Measurements from ENCODE around the gene CHMP6.

The CHMP6 gene

DNA sequence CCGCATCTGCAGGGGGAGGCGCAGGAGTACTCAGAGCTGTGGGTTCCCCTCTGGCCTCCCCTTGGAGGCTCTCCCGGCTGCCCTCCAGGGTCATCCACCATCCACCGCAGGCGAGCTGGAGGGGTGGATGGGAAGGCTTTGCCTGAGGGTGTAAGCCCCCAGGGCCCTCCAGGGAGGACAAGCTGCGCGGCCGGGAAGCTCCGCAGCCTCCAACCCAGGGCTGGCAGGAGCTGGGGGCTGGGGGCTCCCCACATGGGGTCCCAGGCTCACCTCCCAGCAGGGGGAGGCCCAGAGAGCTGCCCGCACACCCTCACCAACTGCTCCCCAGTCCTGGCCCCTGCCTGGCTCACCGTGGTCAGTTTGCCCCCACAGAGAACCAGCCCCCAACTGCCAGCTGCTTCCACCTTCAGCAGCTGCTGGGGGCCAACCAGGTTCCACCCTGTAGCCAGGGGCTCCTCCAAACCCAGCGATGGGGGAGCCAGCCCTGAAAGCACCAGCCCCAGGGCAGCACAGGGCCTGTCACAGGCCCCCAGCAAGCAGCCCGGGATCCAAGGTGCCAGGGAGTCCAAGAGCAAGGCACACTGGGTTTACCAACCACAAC, 19.8 kb upstream of the CHMP6 start:
- DNase-seq: no peak

DNA sequence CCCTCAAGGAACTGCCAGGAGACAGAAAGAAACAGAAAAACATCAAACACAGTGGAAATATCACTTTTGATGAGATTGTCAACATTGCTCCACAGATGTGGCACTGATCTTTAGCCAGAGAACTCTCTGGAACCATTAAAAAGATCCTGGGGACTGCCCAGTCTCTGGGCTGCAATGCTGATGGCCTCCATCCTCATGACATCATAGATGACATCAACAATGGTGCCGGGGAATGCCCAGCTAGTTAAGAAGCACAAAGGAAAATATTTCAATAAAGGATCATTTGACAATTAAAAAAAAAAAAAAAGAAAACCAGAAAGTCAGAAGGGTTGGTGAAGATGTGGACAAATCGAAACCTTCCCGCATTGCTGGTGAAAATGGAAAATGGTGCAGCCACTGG, 14.9 kb upstream of the CHMP6 start:
- DNase-seq: no peak

DNA sequence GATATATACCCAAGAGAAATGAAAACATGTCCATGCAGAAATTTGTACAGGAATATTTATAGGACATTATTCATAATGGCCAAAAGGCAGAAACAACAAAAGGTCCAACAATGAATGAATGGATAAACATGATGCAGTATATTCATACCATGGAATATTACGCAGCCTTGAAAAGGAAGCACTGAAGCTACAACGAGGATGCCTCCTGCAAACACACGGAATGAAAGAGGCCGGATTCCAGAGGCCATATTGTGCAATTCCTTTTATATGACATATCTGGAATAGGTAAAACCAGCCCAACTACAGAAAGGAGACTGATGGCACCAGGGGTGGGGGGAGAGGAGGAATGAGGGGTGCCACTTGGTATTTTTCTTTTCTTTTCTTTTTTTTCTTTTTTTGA, 14.5 kb upstream of the CHMP6 start:
- no peak for DNase-seq

DNA sequence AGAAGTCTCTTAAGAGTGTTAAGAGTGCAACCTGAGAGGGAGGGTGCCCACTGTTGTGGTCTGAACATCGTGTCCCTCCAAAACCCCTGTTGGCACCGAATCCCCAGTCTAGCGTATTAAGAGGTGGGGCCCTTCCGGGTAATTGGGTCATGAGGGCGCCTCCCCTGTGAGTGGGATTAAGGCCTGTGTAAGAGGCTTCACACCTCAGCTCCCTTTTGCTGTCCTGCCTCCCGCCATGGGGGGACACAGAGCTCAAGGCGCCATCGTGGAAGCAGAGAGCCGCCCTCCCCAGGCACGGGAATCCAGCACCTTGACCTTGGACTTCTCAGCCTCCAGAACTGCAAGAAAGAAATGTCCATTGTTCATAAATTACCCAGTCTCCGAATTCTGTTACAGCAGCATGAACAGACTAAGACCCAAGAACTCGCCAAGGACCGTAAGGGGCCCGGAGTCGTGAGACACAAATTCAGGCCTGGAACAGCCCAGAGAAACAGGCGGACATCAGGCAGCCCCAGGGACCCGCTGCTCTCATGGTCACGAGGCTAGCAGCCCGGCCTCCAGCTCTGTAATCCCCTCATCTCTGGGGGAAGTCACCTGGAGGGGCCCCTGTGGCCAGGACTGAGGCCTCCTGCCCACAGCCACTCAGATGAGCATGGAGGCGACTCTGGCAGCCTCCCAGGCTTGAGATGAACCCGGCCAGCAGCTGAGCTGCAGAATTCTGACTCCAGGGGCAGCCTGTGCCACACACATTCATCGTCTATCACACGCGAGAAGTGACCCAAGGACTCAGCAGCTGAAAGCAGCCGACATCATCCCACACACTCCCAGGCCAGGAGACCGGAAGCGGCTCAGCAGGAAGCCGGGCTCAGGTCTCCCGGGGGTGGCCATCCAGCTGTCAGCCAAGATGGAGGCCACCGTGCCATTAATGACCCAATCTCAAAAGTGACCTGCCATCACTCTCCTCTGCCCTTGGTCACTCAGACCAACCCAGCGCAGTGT, 12.8 kb upstream of the CHMP6 start:
- no peak for DNase-seq

DNA sequence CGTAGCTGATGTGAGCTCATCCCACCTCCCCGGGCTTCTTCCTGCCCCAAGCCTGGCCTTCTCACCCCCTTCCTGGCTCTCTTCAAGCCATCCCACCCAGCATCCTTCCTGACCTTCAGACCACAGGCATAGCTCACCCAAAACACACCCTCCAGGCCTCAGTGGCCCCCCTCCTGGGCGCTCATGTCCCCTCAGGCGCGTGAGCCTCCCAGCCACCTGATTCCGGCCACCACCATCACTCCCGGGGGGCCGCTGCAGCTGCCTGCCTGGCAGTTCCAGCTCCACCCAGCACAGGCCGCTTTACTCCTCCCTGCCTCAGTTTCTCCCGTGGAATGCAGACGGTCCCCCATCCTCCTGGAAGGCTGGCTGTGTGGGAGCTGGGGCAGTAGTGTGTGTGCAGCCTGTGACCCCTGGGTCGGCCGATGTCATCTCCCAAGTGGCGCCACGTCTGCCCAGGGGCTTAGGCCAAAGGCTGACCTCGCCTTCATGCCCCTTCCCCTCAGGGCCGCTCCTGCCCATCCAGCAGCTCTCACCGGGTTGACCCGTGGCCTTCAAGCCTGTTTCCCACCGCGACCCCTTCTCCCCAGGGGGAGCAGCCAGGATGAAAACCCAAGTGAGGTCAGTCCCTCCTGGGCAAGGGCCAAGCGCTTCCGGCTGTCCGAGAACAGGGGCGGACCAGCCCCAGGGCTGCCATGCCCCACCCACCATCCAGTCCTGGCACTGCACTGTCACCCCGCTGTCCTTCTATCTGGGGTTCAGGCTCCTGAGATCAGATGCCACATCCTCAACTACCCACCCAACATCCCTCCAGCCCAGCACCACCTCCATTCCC, 11.9 kb upstream of the CHMP6 start:
- DNase-seq: no peak

DNA sequence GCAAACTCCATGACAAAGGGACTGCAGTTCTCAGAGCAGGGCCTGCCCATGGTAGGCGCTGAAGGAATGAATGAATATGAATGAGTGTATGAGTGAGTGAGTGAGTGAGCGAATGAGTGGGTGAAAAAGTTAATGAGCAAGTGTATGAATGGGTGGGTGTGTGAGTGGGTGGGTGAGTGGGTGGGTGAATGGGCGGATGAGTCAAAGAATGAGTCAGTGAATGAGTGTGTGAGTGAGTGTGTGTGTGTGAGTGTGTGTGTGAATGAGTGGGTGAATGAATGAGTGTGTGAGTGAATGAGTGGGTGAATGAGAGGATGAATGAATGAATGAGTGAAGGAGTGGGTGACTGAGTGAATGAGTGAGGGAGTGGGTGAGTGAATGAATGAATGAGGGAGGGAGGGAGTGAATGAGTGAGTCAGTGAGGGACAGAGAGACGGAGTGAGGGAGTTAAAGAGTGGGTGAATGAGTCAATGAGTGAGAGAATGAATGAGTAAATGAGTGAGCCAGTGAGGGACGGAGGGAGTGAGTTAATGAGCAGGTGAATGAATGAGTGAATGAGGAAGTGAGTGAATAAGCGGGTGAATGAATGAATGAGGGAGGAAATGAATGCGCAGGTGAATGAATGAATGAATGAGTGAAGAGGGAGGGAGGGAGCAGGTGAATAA, 11.1 kb upstream of the CHMP6 start:
- no peak for DNase-seq

DNA sequence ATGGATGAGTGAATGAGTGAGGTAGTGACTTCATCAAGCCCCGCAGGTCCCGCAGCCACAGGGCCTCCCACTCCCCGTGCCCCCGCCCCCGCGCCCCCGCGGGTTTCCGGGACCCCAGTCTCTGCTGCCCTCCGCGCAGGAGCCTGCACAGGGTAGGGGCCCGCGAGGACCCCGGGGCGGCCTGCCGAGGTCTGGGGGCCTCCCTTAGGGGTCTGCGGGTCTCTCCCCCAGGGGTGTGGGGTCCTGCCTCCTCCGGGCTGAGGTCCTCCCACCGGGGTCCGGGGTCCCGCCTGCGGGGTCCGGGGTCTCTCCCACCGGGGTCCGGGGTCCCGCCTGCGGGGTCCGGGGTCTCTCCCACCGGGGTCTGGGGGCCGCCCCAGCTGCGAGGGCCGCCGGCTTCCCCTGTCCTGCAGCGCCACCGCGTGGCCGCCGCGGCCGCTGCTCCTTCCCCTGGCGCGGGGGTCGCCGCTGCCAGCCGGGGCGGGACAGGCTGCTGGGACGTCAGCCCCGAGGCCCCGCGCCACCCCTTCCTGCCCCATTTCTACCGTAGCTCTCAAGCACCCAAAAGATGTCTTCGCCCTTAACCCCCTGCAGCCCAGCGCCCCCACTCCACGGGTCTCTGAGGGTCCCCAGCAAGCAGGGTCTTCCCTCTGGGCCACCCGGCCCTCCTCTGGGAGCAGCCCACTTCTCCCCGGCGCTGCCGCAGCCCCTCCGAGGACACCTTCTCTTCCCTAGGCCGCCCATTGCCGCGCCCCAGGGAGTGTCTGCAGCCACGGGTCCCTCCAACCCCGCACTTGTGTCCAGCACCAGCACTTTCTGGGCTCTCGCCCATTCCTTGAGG, 10.4 kb upstream of the CHMP6 start:
- DNase-seq: no peak

DNA sequence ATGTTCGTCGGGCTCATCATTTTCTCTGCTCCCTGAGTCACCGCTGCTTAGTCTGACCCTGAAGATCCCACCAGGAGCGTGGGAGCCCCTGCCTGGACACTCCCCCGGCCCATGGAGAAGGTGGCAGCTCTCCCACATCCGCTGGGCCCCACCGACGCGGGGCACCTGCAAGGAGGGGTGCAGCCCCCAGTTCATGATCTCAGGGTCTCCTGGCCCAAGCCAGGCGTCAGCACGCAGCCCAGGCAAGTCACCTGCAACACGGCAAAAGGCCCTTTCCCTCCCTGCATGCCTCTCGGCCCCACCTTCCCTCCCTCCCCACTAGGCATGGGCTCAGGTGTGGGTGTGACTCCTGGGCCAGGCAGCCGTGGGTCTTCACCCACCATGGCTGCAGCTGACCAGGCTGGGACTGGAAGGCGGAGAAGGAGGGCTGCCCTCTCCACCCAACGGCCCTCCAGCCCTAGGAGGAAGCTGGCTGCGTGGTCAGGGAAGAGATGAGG, 9.7 kb upstream of the CHMP6 start:
- no peak for DNase-seq

DNA sequence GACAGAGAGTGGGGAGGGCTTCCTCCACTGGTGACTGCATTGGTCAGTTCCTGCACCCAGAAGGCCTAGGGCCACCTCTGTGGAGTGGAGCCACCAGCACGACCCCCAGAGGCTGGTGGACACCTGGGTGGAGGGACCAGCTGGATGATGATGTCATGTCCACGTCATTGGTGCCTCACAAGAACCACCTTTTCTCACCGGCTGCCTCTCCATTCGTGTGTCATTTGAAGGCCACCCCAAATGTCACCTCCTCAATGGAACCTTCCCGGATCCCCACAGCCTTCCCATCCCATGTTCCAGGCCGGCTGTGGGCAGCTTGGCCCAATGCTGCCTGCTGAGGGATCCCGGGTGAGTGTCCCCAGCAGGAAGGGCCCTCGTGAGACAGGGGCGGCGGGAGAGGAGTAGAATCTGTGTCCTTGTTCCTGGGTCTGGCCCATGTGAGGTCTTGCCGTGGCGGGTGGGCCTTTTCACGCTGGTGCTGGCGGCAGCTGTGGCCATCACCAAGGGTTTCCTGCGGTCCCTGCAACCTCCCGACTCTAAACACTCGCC, 9.1 kb upstream of the CHMP6 start:
- no peak for DNase-seq

DNA sequence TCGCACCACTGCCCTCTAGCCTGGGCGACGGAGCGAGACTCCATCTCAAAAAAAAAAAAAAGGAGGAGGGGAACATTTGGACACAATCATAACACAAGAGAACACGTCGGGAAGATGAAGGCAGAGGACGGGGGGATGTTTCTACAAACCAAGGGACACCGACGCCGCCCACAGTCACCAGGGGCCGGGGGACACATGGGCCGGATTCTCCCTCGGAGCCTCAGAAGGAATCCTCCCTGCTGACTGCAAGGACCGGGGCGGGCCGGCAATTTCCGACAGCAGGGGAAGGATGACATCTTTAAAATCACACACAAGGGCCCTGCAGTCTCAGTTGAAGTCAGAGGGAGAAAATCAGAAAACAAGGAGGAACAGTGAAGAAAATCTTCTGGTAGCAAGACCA, 8.1 kb upstream of the CHMP6 start:
- no peak for DNase-seq

DNA sequence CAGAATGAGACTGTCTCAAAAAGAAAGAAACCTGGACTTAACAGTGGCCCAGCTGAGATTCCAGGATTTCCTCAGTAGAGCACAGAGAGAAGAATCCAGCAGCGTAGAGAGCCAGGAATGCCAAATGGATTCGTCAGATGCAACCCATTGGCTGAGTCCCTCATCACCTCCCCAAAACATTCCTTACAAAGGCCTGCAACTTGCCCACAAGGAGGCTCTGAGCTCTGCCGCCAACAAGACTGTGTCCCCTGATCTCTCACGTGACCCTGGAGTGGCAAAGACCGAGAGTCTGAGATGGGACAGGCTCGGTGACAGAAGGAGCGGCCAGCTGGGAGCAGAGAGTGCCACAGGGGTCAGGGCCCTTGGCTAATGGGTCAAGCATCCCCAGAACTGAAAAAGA, 6.9 kb upstream of the CHMP6 start:
- DNase-seq: no peak

DNA sequence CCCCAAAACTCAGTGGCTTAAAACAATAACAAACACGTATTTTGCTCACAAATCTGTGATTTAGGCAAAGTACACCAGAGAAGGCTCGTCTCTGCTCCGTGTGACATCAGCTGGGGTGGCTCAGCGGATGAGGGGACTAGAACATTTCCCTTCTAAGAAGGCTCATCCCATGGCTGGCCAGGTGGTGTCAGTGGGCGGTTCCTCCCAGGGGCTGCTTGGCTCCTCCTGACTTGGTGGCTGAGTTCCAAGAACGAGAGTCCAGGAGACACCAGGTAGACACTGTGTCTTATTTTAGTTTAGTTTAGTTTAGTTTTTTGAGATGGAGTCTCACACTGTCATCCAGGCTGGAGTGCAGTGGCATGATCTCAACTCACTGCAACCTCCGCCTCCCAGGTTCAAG, 5.6 kb upstream of the CHMP6 start:
- DNase-seq: no peak

DNA sequence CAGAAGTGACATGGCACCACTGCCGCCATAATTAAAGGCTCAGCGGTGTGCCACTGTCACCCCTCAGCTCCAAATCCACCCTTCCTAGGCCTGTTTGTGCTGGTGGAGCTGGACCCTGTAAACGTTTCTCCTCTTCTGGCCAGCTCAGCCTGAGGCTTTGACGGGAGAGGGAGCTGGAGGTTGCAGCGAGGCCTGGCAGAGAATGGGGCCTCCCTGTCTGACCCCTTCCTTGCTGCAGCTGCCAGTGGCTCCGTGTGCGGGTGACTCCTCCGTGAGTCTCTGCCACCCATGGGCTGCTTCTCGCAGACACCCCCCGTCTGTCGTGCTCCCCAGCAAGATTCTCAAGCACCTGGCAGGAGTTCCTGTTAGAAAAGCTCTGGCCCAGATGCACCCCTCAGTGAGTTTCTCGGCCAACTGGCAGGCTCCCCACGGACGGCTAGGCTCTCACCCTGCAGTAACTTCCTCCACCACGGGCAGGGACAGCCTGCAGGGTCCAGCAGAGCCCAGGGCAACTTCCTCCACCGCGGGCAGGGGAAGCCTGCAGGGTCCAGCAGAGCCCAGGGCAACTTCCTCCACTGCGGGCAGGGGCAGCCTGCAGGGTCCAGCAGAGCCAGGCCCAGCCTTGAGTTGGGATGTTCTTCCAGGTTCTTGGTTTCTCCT, 4.7 kb upstream of the CHMP6 start:
- DNase-seq: no peak

DNA sequence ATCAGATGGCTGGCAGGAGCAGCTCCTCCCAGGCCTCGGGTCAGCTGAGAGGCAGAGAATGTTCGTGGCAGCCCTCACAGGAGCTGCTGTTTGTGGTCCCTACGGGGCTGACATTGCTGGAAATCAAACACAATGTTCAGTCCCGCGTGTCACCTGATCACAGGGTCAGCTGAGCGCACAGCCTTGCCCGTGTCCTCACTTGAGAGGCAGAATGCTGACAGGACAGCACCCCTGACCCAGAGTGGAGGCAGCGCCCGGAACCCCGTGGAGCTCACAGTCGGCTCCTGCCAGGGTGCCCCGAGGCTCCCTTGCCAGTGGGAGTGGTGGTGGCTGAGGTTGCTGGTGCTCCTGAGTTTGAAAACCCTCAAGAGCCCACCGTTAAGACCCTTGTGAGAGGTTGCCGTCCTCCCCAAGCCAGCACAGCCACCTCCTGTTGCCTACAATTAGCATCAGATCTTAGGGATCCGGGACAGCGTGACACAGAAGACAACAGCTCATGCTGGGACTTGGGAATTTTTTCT, 3.6 kb upstream of the CHMP6 start:
- no peak for DNase-seq

DNA sequence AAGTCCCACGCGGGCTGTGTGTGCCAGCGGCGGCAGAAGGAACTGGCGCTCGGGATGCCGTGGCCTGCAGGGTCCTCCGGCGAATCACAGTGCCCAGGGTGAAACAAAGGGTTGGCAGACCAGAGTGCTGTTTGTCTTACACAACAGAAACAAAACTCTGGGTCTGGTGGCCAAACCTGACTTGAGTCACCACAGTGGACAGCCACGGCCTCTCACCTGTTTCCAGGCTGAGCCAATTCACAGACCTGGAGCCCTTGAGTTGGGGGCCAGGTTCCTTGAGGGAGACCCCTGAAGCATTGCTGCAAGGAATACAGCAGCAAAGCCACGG, 2.1 kb upstream of the CHMP6 start:
- no peak for DNase-seq

DNA sequence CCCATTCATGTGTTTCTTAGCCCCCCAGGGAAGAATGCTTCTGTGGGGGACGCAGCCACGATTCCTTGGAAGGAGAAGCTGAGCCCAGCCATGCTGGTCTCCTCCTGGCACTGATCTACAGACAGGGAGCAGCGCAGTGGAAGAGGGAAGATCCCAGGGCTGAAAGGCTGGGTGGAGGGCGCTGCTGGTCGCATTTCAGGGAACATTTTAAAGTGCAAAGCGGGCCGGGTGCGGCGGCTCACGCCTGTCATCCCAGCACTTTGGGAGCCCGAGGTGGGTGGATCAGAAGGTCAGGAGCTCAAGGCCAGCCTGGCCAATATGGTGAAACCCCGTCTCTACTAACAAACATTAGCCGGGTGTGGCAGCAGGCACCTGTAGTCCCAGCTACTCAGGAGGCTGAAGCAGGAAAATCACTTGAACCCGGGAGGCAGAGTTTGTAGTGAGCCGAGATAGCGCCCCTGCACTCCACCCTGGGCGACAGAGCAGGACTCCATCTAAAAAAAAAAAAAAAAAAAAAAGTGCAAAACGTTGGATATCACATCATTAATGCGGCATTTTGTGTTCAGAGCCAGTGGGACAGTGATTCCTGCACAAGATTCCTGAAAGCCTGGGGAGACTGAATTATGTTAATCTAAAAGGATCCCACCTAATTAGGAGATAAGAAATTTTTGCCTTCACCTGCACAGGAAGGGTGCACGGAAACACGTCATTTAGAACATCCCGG, 558 bp upstream of the CHMP6 start:
- no peak for DNase-seq

DNA sequence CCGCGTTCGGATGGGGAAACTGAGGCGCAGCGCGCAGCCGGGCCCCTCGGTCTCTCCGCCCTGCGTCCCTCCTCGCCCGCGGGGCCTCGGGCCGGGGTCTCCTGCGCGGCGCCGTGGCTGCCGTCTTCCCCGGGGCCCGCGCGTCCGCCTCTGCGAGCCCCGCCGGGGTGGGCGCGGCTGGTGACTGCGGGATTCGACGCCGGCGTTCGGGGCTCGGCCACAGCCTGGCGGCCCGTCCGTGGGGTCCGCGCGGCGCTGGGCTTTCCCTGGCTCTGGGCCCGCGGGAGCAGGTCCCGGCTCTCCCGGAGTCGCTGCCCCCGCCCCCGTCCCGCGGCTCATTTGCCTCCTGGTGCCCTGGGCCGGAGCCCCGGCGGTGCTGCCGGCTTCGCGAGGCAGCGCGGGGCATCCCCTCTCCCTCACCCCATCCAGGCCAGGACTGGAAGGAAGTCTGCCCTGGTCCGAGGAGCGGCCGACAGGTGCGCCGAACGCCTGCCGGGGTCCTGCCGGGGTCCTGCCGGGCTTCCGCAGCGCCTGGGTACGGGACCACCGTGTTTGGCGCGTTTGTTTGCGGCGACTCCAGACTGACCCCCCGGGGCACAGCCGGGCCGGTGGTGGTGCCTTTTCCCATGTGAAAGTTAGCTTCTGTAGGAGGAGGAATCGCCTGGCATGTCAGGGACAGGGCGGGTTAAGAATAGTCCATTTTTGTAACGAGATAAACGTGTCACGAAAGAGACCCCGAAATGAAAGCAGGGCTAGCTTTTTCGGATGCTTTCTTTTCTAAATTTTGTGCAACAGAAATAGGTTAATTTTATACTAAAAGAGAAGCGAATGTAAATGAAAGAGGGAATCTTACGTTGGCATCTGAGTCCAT, 671 bp downstream of the CHMP6 start:
- DNase-seq: no peak

DNA sequence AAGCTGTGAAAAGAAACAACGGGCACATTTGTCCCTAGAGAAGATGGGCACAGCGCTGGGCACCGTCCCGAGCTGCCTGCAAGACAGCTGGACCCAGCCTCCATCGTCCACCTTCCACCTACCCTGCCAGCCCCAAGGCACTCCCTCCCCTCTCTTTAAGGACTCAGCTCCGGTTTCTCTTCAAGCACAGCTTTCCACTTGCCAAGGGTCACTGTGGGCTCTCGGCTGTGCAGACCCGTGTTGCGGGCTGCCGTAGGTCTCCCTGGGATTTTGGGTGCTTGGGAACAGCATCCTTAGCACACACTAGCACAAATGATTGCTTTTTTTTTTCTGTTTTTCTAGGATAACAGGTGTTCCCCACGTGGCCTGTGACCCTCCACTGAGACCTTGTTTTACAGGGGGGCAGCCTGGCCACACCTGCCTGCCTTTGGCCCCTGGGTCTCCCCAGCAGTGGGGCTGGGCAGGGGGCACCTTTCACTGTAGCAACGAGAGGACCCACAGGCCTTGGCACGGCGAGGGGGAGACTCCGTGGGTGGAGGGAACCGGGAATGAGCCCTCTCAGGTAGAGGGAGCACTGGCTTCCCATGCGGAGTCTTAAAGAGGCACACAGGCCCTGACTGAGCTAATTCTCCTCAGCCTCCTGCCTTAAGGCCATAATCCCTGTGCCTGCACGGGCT, 1.4 kb downstream of the CHMP6 start:
- no peak for DNase-seq

DNA sequence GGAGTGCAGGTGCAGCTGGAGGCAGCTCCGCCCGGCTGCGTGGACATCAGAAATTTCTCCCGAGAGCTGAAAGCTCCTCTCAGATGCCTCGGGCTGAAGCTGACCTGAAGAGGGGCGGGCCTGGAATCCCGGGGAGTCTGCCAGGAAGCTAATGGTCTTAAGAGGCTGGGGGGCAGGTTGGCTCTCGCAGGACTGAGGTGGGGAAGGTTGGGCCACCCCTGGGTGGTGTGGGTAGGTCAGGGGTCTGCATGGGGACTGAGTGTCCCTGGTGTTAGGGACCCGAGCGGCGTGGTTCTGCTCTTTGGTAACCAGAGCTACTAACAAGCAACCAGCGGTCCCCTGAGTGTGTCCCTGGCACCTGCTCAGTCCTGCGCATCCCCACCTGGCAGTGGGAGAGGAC, 3.5 kb downstream of the CHMP6 start:
- DNase-seq: no peak

Measured in DMS153 (cell line).